ENCODE data around the gene FBXO17.

Gene FBXO17

GRCh38 chr19:38900202-38900629 is 75.3 kb downstream of the FBXO17 start:
- Histone ChIP-seq H3K36me3 (ENCODE audit: control insufficient read depth, insufficient read depth, low read length) (no peaks in the 10 kb centered on the region), H3K4me3 (ENCODE audit: low read depth, low read length) (peak overlapping the region; percentile 93), H3K4me2 (ENCODE audit: low read length) (peak overlapping the region; percentile 95), H3K4me1 (peaks cover 5% of the 10 kb centered on the region), H3K79me2 (peaks cover 9% of the 10 kb centered on the region), H3K27me3 (ENCODE audit: control insufficient read depth, insufficient read depth, low read length) (no peaks in the 10 kb centered on the region), H3K9ac (no peak overlapping the region), H3K9me3 (ENCODE audit: control insufficient read depth, low read length) (no peaks in the 10 kb centered on the region), H2AFZ (peak overlapping the region; percentile 82), H3K27ac (peak overlapping the region; percentile 68)
- TF ChIP-seq CTCF (IDR thresholded peaks at IDR 0.05) = no peak

- H3K27me3 ChIP-seq (ENCODE audit: control insufficient read depth, insufficient read depth, low read length) = no peaks in the 10 kb centered on the region
- TF ChIP-seq CTCF (IDR thresholded peaks at IDR 0.05) = no peak
- H3K4me3 ChIP-seq (ENCODE audit: low read depth, low read length) = peak within 1 kb of the TSS; percentile 93
- peak within 1 kb of the TSS; percentile 82 for H2AFZ ChIP-seq
- peak within 1 kb of the TSS; percentile 9 for H3K9ac ChIP-seq
- H3K79me2 ChIP-seq = peaks cover 9% of the 10 kb centered on the region
- H3K9me3 ChIP-seq (ENCODE audit: control insufficient read depth, low read length) = no peaks in the 10 kb centered on the region
- H3K27ac ChIP-seq = peak within 1 kb of the TSS; percentile 68
- H3K4me2 ChIP-seq (ENCODE audit: low read length) = peak within 1 kb of the TSS; percentile 97
- H3K4me1 ChIP-seq = peaks cover 5% of the 10 kb centered on the region
- H3K36me3 ChIP-seq (ENCODE audit: control insufficient read depth, insufficient read depth, low read length) = no peaks in the 10 kb centered on the region
These were observed 75.9 kb downstream of the FBXO17 start, which contains the start of the genes NFKBIB and SIRT2 for GRCh38 chr19:38899447-38900201. Gene NFKBIB, plus strand, starts transcription at chr19:38899969. Its CDS starts 64 bp downstream, at chr19:38900033. Gene SIRT2, minus strand, starts transcription at chr19:38899618. Its CDS starts 97 bp downstream, at chr19:38899521.

- no peak for TF ChIP-seq CTCF (IDR thresholded peaks at IDR 0.05)
These were observed 76.6 kb downstream of the FBXO17 start for GRCh38 chr19:38898788-38899446.

DNA sequence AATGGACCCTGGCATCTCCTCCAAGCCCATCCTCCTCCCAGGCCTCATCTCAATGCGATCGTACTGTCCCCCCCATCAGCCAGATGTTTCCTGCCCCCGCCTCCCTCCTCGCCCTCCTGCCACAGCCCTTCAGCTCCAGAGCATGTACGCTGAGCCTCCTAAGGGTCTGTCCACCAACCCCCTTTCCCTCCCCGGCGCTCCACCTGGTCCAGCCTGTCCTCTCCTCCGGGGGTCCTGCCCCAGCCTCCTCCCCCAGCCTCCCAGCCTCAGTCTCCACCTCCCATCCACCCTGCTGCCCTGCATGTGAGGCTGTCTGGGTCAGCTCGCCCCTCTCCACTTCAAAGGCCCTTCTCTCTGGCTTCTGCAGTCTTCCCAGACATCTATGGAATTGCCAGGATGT is 80.6 kb downstream of the FBXO17 start:
- H2AFZ ChIP-seq = no peak overlapping the region
- H3K9me3 ChIP-seq (ENCODE audit: control insufficient read depth, low read length) = no peaks in the 10 kb centered on the region
- no peak for TF ChIP-seq CTCF (IDR thresholded peaks at IDR 0.05)
- no peak overlapping the region for H3K4me2 ChIP-seq (ENCODE audit: low read length)
- no peaks in the 10 kb centered on the region for H3K27me3 ChIP-seq (ENCODE audit: control insufficient read depth, insufficient read depth, low read length)
- H3K9ac ChIP-seq = no peak overlapping the region
- H3K36me3 ChIP-seq (ENCODE audit: control insufficient read depth, insufficient read depth, low read length) = no peaks in the 10 kb centered on the region
- no peak overlapping the region for H3K4me3 ChIP-seq (ENCODE audit: low read depth, low read length)
- H3K79me2 ChIP-seq = peaks cover 6% of the 10 kb centered on the region
- no peak overlapping the region for H3K27ac ChIP-seq
- H3K4me1 ChIP-seq = peaks cover 5% of the 10 kb centered on the region

More at GRCh38 chr19:38898788-38899446, 76.6 kb downstream of the FBXO17 start:
- H3K4me2 ChIP-seq (ENCODE audit: low read length) = peak overlapping the region; percentile 97
- H3K9me3 ChIP-seq (ENCODE audit: control insufficient read depth, low read length) = no peaks in the 10 kb centered on the region
- H2AFZ ChIP-seq = peak overlapping the region; percentile 55
- H3K36me3 ChIP-seq (ENCODE audit: control insufficient read depth, insufficient read depth, low read length) = no peaks in the 10 kb centered on the region
- H3K4me3 ChIP-seq (ENCODE audit: low read depth, low read length) = peak overlapping the region; percentile 93
- H3K79me2 ChIP-seq = peaks cover 9% of the 10 kb centered on the region
- H3K9ac ChIP-seq = peak overlapping the region; percentile 9
- peak overlapping the region; percentile 43 for H3K27ac ChIP-seq
- H3K27me3 ChIP-seq (ENCODE audit: control insufficient read depth, insufficient read depth, low read length) = no peaks in the 10 kb centered on the region
- H3K4me1 ChIP-seq = peaks cover 5% of the 10 kb centered on the region
